HepG2 (cell line): Measurements from ENCODE around the gene C10orf143.

Source experiments
- BHLHE40 ChIP-seq: IDR thresholded peaks from 2 replicates; pipeline ENCODE4 v1.6.1; 2011; ENCODE audit warnings: low read length, improper control_type of control experiment
- TF ChIP-seq, protein P1 (sequence below): sonication (generic); formaldehyde crosslinking; IDR thresholded peaks from 2 replicates; pipeline ENCODE4 v1.4.0; 2020; ENCODE audit warnings: mild to moderate bottlenecking, missing genetic modification reagents
- TF ChIP-seq, protein P2 (sequence below): sonication (generic); formaldehyde crosslinking; IDR thresholded peaks from 2 replicates; pipeline ENCODE4 v1.5.0; 2020; ENCODE audit warnings: mild to moderate bottlenecking, missing genetic modification reagents, moderate library complexity

DNA sequence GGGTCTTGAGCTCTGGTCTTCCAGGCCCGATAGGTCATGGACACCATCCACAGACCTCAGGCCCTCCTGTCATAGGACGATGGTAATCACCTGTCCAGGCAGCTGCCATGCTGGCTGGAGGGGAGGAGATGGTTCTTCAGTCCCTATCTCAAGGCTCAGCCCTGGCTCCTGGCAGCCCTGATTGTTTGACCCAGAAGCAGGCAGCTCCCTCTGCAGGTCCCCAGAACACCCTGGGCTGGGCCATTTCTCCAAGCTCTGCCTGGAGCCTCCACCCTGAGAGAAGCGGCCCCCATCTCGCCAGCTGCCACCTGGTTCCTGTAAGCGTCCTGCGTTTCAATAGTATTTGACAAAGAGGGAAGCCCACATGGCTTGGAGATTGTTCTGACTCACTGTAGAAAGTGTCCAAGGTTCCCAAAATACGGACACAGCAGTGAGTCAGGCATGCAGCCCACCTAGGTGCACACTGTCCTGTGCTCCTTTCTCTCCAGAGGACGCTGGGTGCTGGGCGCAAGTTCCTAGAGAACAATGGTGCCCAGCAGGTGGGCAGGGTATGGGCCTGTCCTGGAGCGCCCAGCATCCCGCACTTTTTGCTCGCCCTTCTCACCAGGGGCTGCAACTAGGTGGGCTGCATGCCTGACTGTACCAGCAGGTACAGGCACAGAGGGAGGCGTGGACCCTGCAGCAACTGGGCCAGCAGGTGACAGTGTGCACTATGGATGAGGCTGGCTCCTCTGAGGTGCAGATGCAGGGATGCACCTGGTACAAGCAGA is 74.1 kb downstream of the C10orf143 start:
- TF ChIP-seq, protein P1, sequence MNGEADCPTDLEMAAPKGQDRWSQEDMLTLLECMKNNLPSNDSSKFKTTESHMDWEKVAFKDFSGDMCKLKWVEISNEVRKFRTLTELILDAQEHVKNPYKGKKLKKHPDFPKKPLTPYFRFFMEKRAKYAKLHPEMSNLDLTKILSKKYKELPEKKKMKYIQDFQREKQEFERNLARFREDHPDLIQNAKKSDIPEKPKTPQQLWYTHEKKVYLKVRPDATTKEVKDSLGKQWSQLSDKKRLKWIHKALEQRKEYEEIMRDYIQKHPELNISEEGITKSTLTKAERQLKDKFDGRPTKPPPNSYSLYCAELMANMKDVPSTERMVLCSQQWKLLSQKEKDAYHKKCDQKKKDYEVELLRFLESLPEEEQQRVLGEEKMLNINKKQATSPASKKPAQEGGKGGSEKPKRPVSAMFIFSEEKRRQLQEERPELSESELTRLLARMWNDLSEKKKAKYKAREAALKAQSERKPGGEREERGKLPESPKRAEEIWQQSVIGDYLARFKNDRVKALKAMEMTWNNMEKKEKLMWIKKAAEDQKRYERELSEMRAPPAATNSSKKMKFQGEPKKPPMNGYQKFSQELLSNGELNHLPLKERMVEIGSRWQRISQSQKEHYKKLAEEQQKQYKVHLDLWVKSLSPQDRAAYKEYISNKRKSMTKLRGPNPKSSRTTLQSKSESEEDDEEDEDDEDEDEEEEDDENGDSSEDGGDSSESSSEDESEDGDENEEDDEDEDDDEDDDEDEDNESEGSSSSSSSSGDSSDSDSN = no peak
- TF ChIP-seq, protein P2, sequence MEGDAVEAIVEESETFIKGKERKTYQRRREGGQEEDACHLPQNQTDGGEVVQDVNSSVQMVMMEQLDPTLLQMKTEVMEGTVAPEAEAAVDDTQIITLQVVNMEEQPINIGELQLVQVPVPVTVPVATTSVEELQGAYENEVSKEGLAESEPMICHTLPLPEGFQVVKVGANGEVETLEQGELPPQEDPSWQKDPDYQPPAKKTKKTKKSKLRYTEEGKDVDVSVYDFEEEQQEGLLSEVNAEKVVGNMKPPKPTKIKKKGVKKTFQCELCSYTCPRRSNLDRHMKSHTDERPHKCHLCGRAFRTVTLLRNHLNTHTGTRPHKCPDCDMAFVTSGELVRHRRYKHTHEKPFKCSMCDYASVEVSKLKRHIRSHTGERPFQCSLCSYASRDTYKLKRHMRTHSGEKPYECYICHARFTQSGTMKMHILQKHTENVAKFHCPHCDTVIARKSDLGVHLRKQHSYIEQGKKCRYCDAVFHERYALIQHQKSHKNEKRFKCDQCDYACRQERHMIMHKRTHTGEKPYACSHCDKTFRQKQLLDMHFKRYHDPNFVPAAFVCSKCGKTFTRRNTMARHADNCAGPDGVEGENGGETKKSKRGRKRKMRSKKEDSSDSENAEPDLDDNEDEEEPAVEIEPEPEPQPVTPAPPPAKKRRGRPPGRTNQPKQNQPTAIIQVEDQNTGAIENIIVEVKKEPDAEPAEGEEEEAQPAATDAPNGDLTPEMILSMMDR (CRISPR knock-in tag) = no peak
- TF ChIP-seq BHLHE40 = no peak
